GM23338 (cell line): ENCODE results near the gene MLLT11. TPM values are rescaled to one million over a fixed set of nuclear protein-coding genes. Genes with fewer than 3 reads are reported as not detected.

Experiments
- ATAC-seq: fragments of 200-7000 bp; cut with Tn5 transposase; 3 replicates; pipeline ENCODE4 v1.9.1; 2020
- DNase-seq: peaks from one replicate; pipeline ENCODE4 v3.0.0-alpha.2; 2015; ENCODE audit warnings: low spot score
- H2AFZ ChIP-seq: fragments of 200-600 bp; sonication (generic); 2 replicates; pipeline ENCODE4 v1.8.0; 2016; ENCODE audit warnings: antibody characterized with exemption, mild to moderate bottlenecking, moderate library complexity
- H3F3A ChIP-seq: fragments of 200-600 bp; sonication (generic); replicated peaks from 2 replicates; pipeline ENCODE4 v1.8.0; 2017; ENCODE audit warnings: antibody characterized with exemption, mixed run types, low read depth
- H3K27ac ChIP-seq: fragments of 200-600 bp; sonication (generic); 2 replicates; pipeline ENCODE4 v1.6.1; 2016; ENCODE audit warnings: low read depth
- H3K27me3 ChIP-seq: fragments of 200-600 bp; sonication (generic); 2 replicates; pipeline ENCODE4 v1.8.0; 2016; ENCODE audit warnings: mild to moderate bottlenecking, mixed run types, moderate library complexity; ENCODE audit not compliant: insufficient read depth
- H3K36me3 ChIP-seq: fragments of 200-600 bp; sonication (generic); 2 replicates; pipeline ENCODE4 v1.8.0; 2016; ENCODE audit warnings: mild to moderate bottlenecking; ENCODE audit not compliant: insufficient read depth
- H3K4me1 ChIP-seq: fragments of 200-600 bp; sonication (generic); 2 replicates; pipeline ENCODE4 v1.8.0; 2016; ENCODE audit warnings: mild to moderate bottlenecking, moderate library complexity; ENCODE audit not compliant: insufficient read depth
- H3K4me2 ChIP-seq: fragments of 200-600 bp; sonication (generic); 2 replicates; pipeline ENCODE4 v1.7.1; 2017; ENCODE audit warnings: mixed run types
- H3K4me3 ChIP-seq: fragments of 200-600 bp; sonication (generic); 2 replicates; pipeline ENCODE4 v1.6.1; 2016; ENCODE audit warnings: mixed run types
- H3K79me2 ChIP-seq: fragments of 200-600 bp; sonication (generic); replicated peaks from 2 replicates; pipeline ENCODE4 v1.8.0; 2017; ENCODE audit warnings: mild to moderate bottlenecking; ENCODE audit not compliant: insufficient read depth
- H3K9me2 ChIP-seq: fragments of 200-600 bp; sonication (generic); 2 replicates; pipeline ENCODE4 v1.8.0; 2017; ENCODE audit not compliant: insufficient read depth
- H4K20me1 ChIP-seq: fragments of 200-600 bp; sonication (generic); replicated peaks from 2 replicates; pipeline ENCODE4 v1.8.0; 2017; ENCODE audit warnings: mild to moderate bottlenecking; ENCODE audit not compliant: insufficient read depth
- H3K27ac Mint-ChIP-seq: 2 replicates; pipeline ENCODE4 v1.8.0; 2020; ENCODE audit warnings: inconsistent platforms, mild to moderate bottlenecking, moderate library complexity, mixed read lengths
- H3K27me3 Mint-ChIP-seq: 3 replicates; pipeline ENCODE4 v1.8.0; 2022; ENCODE audit warnings: low read depth, mild to moderate bottlenecking, moderate library complexity, mixed read lengths, inconsistent platforms; ENCODE audit not compliant: insufficient read depth, poor library complexity
- H3K36me3 Mint-ChIP-seq: 3 replicates; pipeline ENCODE4 v1.8.0; 2021; ENCODE audit warnings: low read depth, mild to moderate bottlenecking, inconsistent platforms, moderate library complexity, mixed read lengths
- H3K4me1 Mint-ChIP-seq: 3 replicates; pipeline ENCODE4 v1.8.0; 2020; ENCODE audit warnings: mild to moderate bottlenecking, inconsistent platforms, mixed read lengths
- H3K4me3 Mint-ChIP-seq: 3 replicates; pipeline ENCODE4 v1.8.0; 2021; ENCODE audit warnings: moderate library complexity, mild to moderate bottlenecking, inconsistent platforms, mixed read lengths
- H3K9me3 Mint-ChIP-seq: 3 replicates; pipeline ENCODE4 v1.8.0; 2020; ENCODE audit warnings: moderate library complexity, mild to moderate bottlenecking, inconsistent platforms, mixed read lengths
- CREB1 ChIP-seq: fragments of 250-450 bp; sonication (Bioruptor Pico); IDR thresholded peaks from 2 replicates; pipeline ENCODE4 v1.5.0; 2020; ENCODE audit warnings: low read depth, mild to moderate bottlenecking, moderate library complexity
- EZH2 ChIP-seq: fragments of 200-600 bp; sonication (generic); IDR thresholded peaks from one replicate; pipeline ENCODE4 v1.8.0; 2017; ENCODE audit warnings: antibody characterized with exemption, mild to moderate bottlenecking, low read depth; ENCODE audit not compliant: unreplicated experiment
- EZH2phosphoT487 ChIP-seq: fragments of 200-600 bp; sonication (generic); IDR thresholded peaks from one replicate; pipeline ENCODE4 v1.8.1; 2018; ENCODE audit warnings: antibody characterized with exemption; ENCODE audit not compliant: unreplicated experiment
- JUNB ChIP-seq: IDR thresholded peaks from one replicate; pipeline ENCODE4 v1.6.1; 2016; ENCODE audit warnings: antibody characterized with exemption; ENCODE audit not compliant: unreplicated experiment
- NANOG ChIP-seq: IDR thresholded peaks from 2 replicates; pipeline ENCODE4 v1.6.1; 2016; ENCODE audit warnings: antibody characterized with exemption, borderline replicate concordance
- POLR2AphosphoS5 ChIP-seq: IDR thresholded peaks from 2 replicates; pipeline ENCODE4 v1.6.1; 2016; ENCODE audit warnings: antibody characterized with exemption, low read depth
- STAT1 ChIP-seq: IDR thresholded peaks from one replicate; pipeline ENCODE4 v1.6.1; 2016; ENCODE audit warnings: antibody characterized with exemption; ENCODE audit not compliant: unreplicated experiment
- ZNF114 ChIP-seq: fragments of 250-450 bp; sonication (Bioruptor Pico); IDR thresholded peaks from 2 replicates; pipeline ENCODE4 v1.5.0; 2020; ENCODE audit warnings: mild to moderate bottlenecking, moderate library complexity
- ZNF331 ChIP-seq: fragments of 250-450 bp; sonication (Bioruptor Pico); IDR thresholded peaks from 2 replicates; pipeline ENCODE4 v1.5.0; 2020; ENCODE audit warnings: low read depth, mild to moderate bottlenecking, moderate library complexity
- polyA plus RNA-seq: library from polyadenylated mRNA; unstranded; fragments of >200 nt; fragmentation: Nextera tagmentation; extraction: Ambion mirVana; gene quantifications from 2 replicates; pipeline ENCODE4 v1.2.1, GENCODE V29; 2016
- total RNA-seq: library from RNA; depleted of rRNA; stranded (reverse); fragments of >200 nt; shearing (Covaris generic); gene quantifications from 2 replicates; pipeline ENCODE4 v1.2.3, GENCODE V29; 2014
- TF ChIP-seq, protein P1 (sequence below): IDR thresholded peaks from one replicate; pipeline ENCODE4 v1.6.1; 2018; ENCODE audit warnings: antibody characterized with exemption; ENCODE audit not compliant: unreplicated experiment
- TF ChIP-seq, protein P2 (sequence below): IDR thresholded peaks from 2 replicates; pipeline ENCODE4 v1.6.1; 2016; ENCODE audit warnings: antibody characterized with exemption
- TF ChIP-seq, protein P3 (sequence below), 2 experiments: fragments of 200-600 bp in 1 of 2; sonication (generic) in 1 of 2; conservative IDR thresholded peaks; 2 replicates each; pipeline versions ENCODE4 v1.5.1 to v1.6.1; 2016 to 2017; ENCODE audit warnings: antibody characterized with exemption in 2 of 2, low read depth in 2 of 2, mild to moderate bottlenecking in 2 of 2, moderate library complexity in 1 of 2
- TF ChIP-seq, protein P4 (sequence below): fragments of 250-450 bp; sonication (Bioruptor Pico); IDR thresholded peaks from 2 replicates; pipeline ENCODE4 v1.5.0; 2020; ENCODE audit warnings: mild to moderate bottlenecking, moderate library complexity

MLLT11 gene
- total and polyA plus RNA-seq, 2 experiments from 2014 or later = 10.6 to 22.6 TPM

DNA sequence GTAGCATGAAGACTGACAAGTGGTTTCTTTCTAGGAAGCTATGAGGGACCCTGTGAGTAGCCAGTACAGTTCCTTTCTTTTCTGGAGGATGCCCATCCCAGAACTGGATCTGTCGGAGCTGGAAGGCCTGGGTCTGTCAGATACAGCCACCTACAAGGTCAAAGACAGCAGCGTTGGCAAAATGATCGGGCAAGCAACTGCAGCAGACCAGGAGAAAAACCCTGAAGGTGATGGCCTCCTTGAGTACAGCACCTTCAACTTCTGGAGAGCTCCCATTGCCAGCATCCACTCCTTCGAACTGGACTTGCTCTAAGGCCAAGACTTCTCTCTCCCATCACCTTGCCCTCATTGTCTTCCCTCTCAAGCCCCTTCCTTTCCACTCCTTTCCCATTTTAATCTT, 7.0 kb downstream of the MLLT11 start:
- TF ChIP-seq ZNF331 (CRISPR knock-in tag) (no peak), STAT1 (no peak), EZH2phosphoT487 (no peak), JUNB (no peak), ZNF114 (CRISPR knock-in tag) (no peak), NANOG (no peak), POLR2AphosphoS5 (no peak), CREB1 (CRISPR knock-in tag) (no peak), EZH2 (no peak)
- TF ChIP-seq, protein P1, sequence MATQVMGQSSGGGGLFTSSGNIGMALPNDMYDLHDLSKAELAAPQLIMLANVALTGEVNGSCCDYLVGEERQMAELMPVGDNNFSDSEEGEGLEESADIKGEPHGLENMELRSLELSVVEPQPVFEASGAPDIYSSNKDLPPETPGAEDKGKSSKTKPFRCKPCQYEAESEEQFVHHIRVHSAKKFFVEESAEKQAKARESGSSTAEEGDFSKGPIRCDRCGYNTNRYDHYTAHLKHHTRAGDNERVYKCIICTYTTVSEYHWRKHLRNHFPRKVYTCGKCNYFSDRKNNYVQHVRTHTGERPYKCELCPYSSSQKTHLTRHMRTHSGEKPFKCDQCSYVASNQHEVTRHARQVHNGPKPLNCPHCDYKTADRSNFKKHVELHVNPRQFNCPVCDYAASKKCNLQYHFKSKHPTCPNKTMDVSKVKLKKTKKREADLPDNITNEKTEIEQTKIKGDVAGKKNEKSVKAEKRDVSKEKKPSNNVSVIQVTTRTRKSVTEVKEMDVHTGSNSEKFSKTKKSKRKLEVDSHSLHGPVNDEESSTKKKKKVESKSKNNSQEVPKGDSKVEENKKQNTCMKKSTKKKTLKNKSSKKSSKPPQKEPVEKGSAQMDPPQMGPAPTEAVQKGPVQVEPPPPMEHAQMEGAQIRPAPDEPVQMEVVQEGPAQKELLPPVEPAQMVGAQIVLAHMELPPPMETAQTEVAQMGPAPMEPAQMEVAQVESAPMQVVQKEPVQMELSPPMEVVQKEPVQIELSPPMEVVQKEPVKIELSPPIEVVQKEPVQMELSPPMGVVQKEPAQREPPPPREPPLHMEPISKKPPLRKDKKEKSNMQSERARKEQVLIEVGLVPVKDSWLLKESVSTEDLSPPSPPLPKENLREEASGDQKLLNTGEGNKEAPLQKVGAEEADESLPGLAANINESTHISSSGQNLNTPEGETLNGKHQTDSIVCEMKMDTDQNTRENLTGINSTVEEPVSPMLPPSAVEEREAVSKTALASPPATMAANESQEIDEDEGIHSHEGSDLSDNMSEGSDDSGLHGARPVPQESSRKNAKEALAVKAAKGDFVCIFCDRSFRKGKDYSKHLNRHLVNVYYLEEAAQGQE = no peak
- TF ChIP-seq, protein P2, sequence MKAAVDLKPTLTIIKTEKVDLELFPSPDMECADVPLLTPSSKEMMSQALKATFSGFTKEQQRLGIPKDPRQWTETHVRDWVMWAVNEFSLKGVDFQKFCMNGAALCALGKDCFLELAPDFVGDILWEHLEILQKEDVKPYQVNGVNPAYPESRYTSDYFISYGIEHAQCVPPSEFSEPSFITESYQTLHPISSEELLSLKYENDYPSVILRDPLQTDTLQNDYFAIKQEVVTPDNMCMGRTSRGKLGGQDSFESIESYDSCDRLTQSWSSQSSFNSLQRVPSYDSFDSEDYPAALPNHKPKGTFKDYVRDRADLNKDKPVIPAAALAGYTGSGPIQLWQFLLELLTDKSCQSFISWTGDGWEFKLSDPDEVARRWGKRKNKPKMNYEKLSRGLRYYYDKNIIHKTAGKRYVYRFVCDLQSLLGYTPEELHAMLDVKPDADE = no peak
- TF ChIP-seq, protein P3, sequence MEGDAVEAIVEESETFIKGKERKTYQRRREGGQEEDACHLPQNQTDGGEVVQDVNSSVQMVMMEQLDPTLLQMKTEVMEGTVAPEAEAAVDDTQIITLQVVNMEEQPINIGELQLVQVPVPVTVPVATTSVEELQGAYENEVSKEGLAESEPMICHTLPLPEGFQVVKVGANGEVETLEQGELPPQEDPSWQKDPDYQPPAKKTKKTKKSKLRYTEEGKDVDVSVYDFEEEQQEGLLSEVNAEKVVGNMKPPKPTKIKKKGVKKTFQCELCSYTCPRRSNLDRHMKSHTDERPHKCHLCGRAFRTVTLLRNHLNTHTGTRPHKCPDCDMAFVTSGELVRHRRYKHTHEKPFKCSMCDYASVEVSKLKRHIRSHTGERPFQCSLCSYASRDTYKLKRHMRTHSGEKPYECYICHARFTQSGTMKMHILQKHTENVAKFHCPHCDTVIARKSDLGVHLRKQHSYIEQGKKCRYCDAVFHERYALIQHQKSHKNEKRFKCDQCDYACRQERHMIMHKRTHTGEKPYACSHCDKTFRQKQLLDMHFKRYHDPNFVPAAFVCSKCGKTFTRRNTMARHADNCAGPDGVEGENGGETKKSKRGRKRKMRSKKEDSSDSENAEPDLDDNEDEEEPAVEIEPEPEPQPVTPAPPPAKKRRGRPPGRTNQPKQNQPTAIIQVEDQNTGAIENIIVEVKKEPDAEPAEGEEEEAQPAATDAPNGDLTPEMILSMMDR (conservative IDR thresholded peaks at IDR 0.05; ENCODE audit: low read depth in 2 of 2) = no peak
- TF ChIP-seq, protein P4, sequence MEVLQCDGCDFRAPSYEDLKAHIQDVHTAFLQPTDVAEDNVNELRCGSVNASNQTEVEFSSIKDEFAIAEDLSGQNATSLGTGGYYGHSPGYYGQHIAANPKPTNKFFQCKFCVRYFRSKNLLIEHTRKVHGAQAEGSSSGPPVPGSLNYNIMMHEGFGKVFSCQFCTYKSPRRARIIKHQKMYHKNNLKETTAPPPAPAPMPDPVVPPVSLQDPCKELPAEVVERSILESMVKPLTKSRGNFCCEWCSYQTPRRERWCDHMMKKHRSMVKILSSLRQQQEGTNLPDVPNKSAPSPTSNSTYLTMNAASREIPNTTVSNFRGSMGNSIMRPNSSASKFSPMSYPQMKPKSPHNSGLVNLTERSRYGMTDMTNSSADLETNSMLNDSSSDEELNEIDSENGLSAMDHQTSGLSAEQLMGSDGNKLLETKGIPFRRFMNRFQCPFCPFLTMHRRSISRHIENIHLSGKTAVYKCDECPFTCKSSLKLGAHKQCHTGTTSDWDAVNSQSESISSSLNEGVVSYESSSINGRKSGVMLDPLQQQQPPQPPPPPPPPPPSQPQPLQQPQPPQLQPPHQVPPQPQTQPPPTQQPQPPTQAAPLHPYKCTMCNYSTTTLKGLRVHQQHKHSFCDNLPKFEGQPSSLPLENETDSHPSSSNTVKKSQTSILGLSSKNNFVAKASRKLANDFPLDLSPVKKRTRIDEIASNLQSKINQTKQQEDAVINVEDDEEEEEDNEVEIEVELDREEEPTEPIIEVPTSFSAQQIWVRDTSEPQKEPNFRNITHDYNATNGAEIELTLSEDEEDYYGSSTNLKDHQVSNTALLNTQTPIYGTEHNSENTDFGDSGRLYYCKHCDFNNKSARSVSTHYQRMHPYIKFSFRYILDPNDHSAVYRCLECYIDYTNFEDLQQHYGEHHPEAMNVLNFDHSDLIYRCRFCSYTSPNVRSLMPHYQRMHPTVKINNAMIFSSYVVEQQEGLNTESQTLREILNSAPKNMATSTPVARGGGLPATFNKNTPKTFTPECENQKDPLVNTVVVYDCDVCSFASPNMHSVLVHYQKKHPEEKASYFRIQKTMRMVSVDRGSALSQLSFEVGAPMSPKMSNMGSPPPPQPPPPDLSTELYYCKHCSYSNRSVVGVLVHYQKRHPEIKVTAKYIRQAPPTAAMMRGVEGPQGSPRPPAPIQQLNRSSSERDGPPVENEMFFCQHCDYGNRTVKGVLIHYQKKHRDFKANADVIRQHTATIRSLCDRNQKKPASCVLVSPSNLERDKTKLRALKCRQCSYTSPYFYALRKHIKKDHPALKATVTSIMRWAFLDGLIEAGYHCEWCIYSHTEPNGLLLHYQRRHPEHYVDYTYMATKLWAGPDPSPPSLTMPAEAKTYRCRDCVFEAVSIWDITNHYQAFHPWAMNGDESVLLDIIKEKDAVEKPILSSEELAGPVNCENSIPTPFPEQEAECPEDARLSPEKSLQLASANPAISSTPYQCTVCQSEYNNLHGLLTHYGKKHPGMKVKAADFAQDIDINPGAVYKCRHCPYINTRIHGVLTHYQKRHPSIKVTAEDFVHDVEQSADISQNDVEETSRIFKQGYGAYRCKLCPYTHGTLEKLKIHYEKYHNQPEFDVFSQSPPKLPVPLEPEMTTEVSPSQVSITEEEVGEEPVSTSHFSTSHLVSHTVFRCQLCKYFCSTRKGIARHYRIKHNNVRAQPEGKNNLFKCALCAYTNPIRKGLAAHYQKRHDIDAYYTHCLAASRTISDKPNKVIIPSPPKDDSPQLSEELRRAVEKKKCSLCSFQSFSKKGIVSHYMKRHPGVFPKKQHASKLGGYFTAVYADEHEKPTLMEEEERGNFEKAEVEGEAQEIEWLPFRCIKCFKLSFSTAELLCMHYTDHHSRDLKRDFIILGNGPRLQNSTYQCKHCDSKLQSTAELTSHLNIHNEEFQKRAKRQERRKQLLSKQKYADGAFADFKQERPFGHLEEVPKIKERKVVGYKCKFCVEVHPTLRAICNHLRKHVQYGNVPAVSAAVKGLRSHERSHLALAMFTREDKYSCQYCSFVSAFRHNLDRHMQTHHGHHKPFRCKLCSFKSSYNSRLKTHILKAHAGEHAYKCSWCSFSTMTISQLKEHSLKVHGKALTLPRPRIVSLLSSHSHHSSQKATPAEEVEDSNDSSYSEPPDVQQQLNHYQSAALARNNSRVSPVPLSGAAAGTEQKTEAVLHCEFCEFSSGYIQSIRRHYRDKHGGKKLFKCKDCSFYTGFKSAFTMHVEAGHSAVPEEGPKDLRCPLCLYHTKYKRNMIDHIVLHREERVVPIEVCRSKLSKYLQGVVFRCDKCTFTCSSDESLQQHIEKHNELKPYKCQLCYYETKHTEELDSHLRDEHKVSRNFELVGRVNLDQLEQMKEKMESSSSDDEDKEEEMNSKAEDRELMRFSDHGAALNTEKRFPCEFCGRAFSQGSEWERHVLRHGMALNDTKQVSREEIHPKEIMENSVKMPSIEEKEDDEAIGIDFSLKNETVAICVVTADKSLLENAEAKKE (CRISPR knock-in tag) = no peak
- Mint-ChIP-seq H3K27me3 (peaks cover 13% of the 10 kb centered on the region), H3K36me3 (peaks cover 34% of the 10 kb centered on the region), H3K9me3 (no peaks in the 10 kb centered on the region), H3K27ac (no peak overlapping the region), H3K4me1 (peaks cover 20% of the 10 kb centered on the region), H3K4me3 (no peak overlapping the region; the same call in 2 of the 3 replicates)
- Histone ChIP-seq H3K79me2 (peaks cover 40% of the 10 kb centered on the region), H3K4me3 (no peak overlapping the region), H4K20me1 (no peaks in the 10 kb centered on the region), H3K9me2 (no peaks in the 10 kb centered on the region), H3K4me2 (no peak overlapping the region), H2AFZ (no peak overlapping the region), H3K27ac (0 out of 2 replicates have a peak overlapping the region, but pooled peaks have one; percentile 76), H3K36me3 (no peaks in the 10 kb centered on the region), H3F3A (peaks cover 28% of the 10 kb centered on the region), H3K27me3 (no peaks in the 10 kb centered on the region), H3K4me1 (peaks cover 8% of the 10 kb centered on the region; the same call in 1 of the 2 replicates)
- no peak for DNase-seq
- ATAC-seq = no peak
